ENCODE data around the gene TLE1.

DNA sequence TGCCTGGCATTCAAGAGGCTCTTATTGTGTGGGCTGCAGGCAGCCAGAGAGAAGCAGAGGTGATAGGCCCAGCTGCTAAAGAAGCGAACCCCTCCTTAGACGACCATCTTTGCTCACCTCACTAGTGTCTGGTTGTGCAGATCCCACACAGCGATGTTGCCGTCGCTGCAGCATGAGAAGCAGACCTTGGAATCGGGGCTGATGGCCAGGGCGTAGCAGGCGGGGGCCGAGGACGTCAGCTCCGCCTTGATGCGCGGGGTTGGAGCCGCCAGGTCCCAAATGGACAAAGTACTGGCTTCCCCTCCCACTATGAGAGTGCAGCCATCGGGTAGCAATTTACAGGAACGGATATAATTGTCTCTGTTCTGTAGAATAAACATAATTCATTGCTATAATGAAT lies 98.7 kb downstream of the TLE1 start:
- no peak for TF ChIP-seq YY1 (IDR thresholded peaks at IDR 0.05; ENCODE audit: low read depth, low read length)
- TF ChIP-seq ZBTB33 (IDR thresholded peaks at IDR 0.05) = no peak
- no peak for TF ChIP-seq ZNF274 (IDR thresholded peaks at IDR 0.05; ENCODE audit: insufficient read depth, insufficient read length)
- no peak for TF ChIP-seq POLR2A (IDR thresholded peaks at IDR 0.05; ENCODE audit: low read depth, low read length)
- no peak for TF ChIP-seq SUZ12 (IDR thresholded peaks at IDR 0.05; ENCODE audit: unreplicated experiment)

Data from GM12878 (cell line).